ENCODE data around the gene KRTAP10-3.
"Not testable (repeated sequence)": the region's sequence is repeated elsewhere in the genome, so short reads cannot be mapped to it uniquely, and the experiment has no call there.

Gene KRTAP10-3

GRCh38 chr21:44566403-44566802 lies 7.8 kb upstream of the KRTAP10-3 start:
- peaks cover 18% of the 10 kb centered on the region for H3K27me3 ChIP-seq (ENCODE audit: control insufficient read depth, insufficient read depth, low read length)
- no peak overlapping the region for H3K4me2 ChIP-seq (ENCODE audit: low read length)
- no peaks in the 10 kb centered on the region for H3K36me3 ChIP-seq (ENCODE audit: insufficient read depth, low read length)
- no peaks in the 10 kb centered on the region for H3K4me1 ChIP-seq (ENCODE audit: control insufficient read depth, insufficient read depth, low read length)
- no peak overlapping the region for H3K4me3 ChIP-seq (ENCODE audit: low read length)
- peaks cover 1% of the 10 kb centered on the region for H3K9me3 ChIP-seq (replicated peaks; ENCODE audit: low read length)
- no peak overlapping the region for H3K9ac ChIP-seq (ENCODE audit: low read depth, low read length)

DNA sequence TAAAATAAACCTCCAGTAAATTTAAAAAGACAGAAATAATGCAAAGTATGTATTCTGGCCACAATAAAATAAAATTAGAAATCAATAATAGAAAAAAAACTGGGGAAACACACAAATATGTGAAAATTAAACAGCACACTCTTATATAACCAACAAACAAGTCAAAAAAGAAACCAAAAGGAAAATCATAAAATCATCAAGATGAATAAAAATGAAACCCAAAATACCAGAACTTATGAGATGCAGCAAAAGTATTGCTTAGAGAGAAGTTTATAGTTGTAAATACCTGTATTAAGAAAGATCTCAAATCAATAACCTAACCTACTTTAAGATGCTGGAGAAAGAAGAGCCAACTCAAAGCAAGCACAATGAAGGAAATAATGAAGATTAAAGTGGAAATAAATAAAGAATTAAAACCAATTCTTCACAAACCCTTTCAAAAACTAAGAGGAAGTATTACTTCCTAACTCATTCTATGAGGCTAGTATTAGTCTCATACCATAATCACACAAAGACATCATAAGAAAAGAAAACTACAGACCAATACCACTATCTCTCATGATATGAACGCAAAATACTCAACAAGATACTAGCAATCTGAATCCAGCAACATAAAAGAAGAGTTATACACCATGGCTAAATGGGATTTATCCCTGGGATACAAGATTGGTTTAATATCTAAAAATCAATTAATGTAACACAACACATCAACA lies 6.4 kb upstream of the KRTAP10-3 start:
- Histone ChIP-seq H3K36me3 (ENCODE audit: insufficient read depth, low read length) (no peaks in the 10 kb centered on the region), H3K4me2 (ENCODE audit: low read length) (no peak overlapping the region), H3K4me3 (ENCODE audit: low read length) (no peak overlapping the region), H3K9me3 (replicated peaks; ENCODE audit: low read length) (no peaks in the 10 kb centered on the region), H3K27me3 (ENCODE audit: control insufficient read depth, insufficient read depth, low read length) (peaks cover 16% of the 10 kb centered on the region), H3K9ac (ENCODE audit: low read depth, low read length) (no peak overlapping the region), H3K4me1 (ENCODE audit: control insufficient read depth, insufficient read depth, low read length) (no peaks in the 10 kb centered on the region)

DNA sequence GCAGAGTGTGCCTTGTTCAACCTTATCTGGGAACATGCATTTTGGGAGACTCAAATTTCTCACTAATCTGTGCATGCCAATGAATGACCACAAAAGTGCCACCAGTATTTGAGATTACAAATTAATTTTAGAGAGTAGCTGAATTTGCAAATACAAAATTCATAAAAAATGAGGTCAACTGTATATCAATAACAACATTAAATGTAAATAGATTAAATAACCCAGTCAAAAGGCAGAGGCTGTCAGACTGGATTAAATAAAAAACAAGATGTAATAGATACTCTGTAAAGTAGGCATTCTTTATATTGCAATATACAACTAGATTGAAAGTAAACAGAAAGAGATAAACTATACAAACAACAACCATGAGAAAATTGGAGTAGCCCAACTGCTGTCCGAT lies 5.5 kb upstream of the KRTAP10-3 start:
- H3K9me3 ChIP-seq (replicated peaks; ENCODE audit: low read length) = no peaks in the 10 kb centered on the region
- no peaks in the 10 kb centered on the region for H3K36me3 ChIP-seq (ENCODE audit: insufficient read depth, low read length)
- peaks cover 22% of the 10 kb centered on the region for H3K27me3 ChIP-seq (ENCODE audit: control insufficient read depth, insufficient read depth, low read length)
- H3K4me1 ChIP-seq (ENCODE audit: control insufficient read depth, insufficient read depth, low read length) = no peaks in the 10 kb centered on the region
- no peak overlapping the region for H3K9ac ChIP-seq (ENCODE audit: low read depth, low read length)
- no peak overlapping the region for H3K4me3 ChIP-seq (ENCODE audit: low read length)
- H3K4me2 ChIP-seq (ENCODE audit: low read length) = no peak overlapping the region

DNA sequence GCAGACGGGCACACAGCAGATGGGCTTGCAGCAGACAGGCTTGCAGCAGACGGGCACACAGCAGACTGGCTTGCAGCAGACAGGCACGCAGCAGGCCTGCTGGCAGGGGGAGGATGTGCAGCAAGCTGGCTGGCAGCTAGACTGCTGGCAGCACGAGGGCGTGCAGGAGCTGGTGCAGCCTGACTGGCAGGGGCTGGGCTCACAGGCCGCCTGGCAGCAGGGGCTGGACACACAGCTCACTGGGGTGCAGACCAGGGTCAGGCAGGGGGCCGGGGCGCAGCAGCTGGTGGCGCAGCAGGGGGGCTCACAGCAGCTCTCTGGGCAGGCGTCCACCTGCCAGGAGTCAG lies 293 bp downstream of the KRTAP10-3 start:
- not testable (repeated sequence) for H3K9ac ChIP-seq (ENCODE audit: low read depth, low read length); H3K36me3 ChIP-seq (ENCODE audit: insufficient read depth, low read length); H3K9me3 ChIP-seq (replicated peaks; ENCODE audit: low read length); H3K4me3 ChIP-seq (ENCODE audit: low read length); H3K4me1 ChIP-seq (ENCODE audit: control insufficient read depth, insufficient read depth, low read length); H3K4me2 ChIP-seq (ENCODE audit: low read length)
- peaks cover 61% of the 10 kb centered on the region for H3K27me3 ChIP-seq (ENCODE audit: control insufficient read depth, insufficient read depth, low read length)

GRCh38 chr21:44557491-44558328 lies 885 bp downstream of the KRTAP10-3 start:
- H3K36me3 ChIP-seq (ENCODE audit: insufficient read depth, low read length) = no peaks in the 10 kb centered on the region
- no peak overlapping the region for H3K4me2 ChIP-seq (ENCODE audit: low read length)
- no peak overlapping the region for H3K4me3 ChIP-seq (ENCODE audit: low read length)
- no peak overlapping the region for H3K9ac ChIP-seq (ENCODE audit: low read depth, low read length)
- H3K4me1 ChIP-seq (ENCODE audit: control insufficient read depth, insufficient read depth, low read length) = no peaks in the 10 kb centered on the region
- H3K9me3 ChIP-seq (replicated peaks; ENCODE audit: low read length) = no peaks in the 10 kb centered on the region
- peaks cover 67% of the 10 kb centered on the region for H3K27me3 ChIP-seq (ENCODE audit: control insufficient read depth, insufficient read depth, low read length)

GRCh38 chr21:44556879-44557278 lies 1.7 kb downstream of the KRTAP10-3 start:
- no peak overlapping the region for H3K4me3 ChIP-seq (ENCODE audit: low read length)
- H3K9ac ChIP-seq (ENCODE audit: low read depth, low read length) = no peak overlapping the region
- no peaks in the 10 kb centered on the region for H3K9me3 ChIP-seq (replicated peaks; ENCODE audit: low read length)
- no peaks in the 10 kb centered on the region for H3K36me3 ChIP-seq (ENCODE audit: insufficient read depth, low read length)
- H3K4me1 ChIP-seq (ENCODE audit: control insufficient read depth, insufficient read depth, low read length) = no peaks in the 10 kb centered on the region
- H3K27me3 ChIP-seq (ENCODE audit: control insufficient read depth, insufficient read depth, low read length) = peaks cover 75% of the 10 kb centered on the region
- H3K4me2 ChIP-seq (ENCODE audit: low read length) = no peak overlapping the region

DNA sequence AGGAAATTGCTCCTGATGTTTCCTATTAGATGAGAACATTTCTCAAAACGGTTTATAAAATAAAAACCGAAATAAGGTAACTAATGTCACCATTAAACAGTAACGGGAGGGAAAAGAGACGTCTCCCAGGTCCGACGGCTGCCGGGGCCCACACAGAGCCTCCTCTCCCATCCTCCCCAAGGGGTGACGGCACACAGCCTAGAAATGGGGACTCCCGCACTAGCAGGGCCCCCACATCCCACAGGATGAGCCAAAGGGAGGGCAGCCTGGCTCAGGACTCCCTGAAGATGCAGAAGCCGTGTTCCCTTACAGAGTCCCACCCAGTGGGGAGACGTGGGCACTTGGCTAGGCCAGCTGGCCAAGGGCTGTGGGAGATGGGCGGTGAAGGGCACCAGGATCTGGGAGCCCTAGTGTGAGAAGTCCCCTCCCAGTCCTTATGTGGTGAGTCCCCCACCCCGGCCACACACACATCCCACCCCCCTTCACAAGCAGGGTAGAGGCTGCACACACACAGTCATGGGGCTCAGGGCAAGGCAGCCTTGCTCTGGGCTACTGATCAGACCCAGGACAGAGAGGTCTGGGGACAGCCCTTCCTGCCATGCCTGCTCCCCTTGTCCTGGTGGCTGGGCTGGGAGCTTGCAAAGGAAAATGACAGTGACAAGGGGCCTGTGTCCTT lies 3.3 kb downstream of the KRTAP10-3 start:
- Histone ChIP-seq H3K9ac (ENCODE audit: low read depth, low read length) (no peak overlapping the region), H3K27me3 (ENCODE audit: control insufficient read depth, insufficient read depth, low read length) (peaks cover 83% of the 10 kb centered on the region), H3K4me1 (ENCODE audit: control insufficient read depth, insufficient read depth, low read length) (no peaks in the 10 kb centered on the region), H3K9me3 (replicated peaks; ENCODE audit: low read length) (no peaks in the 10 kb centered on the region), H3K36me3 (ENCODE audit: insufficient read depth, low read length) (no peaks in the 10 kb centered on the region), H3K4me3 (ENCODE audit: low read length) (no peak overlapping the region), H3K4me2 (ENCODE audit: low read length) (no peak overlapping the region)

GRCh38 chr21:44552681-44553080 lies 5.9 kb downstream of the KRTAP10-3 start:
- Histone ChIP-seq H3K27me3 (ENCODE audit: control insufficient read depth, insufficient read depth, low read length) (peaks cover 80% of the 10 kb centered on the region), H3K9me3 (replicated peaks; ENCODE audit: low read length) (no peaks in the 10 kb centered on the region), H3K9ac (ENCODE audit: low read depth, low read length) (no peak overlapping the region), H3K4me2 (ENCODE audit: low read length) (no peak overlapping the region), H3K4me3 (ENCODE audit: low read length) (no peak overlapping the region), H3K36me3 (ENCODE audit: insufficient read depth, low read length) (no peaks in the 10 kb centered on the region), H3K4me1 (ENCODE audit: control insufficient read depth, insufficient read depth, low read length) (no peaks in the 10 kb centered on the region)

- H3K9me3 ChIP-seq (replicated peaks; ENCODE audit: low read length) = no peaks in the 10 kb centered on the region
- H3K27me3 ChIP-seq (ENCODE audit: control insufficient read depth, insufficient read depth, low read length) = peaks cover 74% of the 10 kb centered on the region
- H3K4me2 ChIP-seq (ENCODE audit: low read length) = no peak overlapping the region
These were observed 6.5 kb downstream of the KRTAP10-3 start for GRCh38 chr21:44552136-44552535.

GRCh38 chr21:44551340-44551961 lies 7.1 kb downstream of the KRTAP10-3 start, which contains the start of gene KRTAP10-2:
TSS of gene KRTAP10-2 (minus strand) at chr21:44551505. CDS start at chr21:44551458, 47 bp downstream.
- no peak within 1 kb of the TSS for H3K4me3 ChIP-seq (ENCODE audit: low read length)
- H3K9ac ChIP-seq (ENCODE audit: low read depth, low read length) = no peak within 1 kb of the TSS
- H3K36me3 ChIP-seq (ENCODE audit: insufficient read depth, low read length) = no peaks in the 10 kb centered on the region
- H3K4me1 ChIP-seq (ENCODE audit: control insufficient read depth, insufficient read depth, low read length) = no peaks in the 10 kb centered on the region
- H3K9me3 ChIP-seq (replicated peaks; ENCODE audit: low read length) = no peaks in the 10 kb centered on the region
- H3K27me3 ChIP-seq (ENCODE audit: control insufficient read depth, insufficient read depth, low read length) = peaks cover 67% of the 10 kb centered on the region
- H3K4me2 ChIP-seq (ENCODE audit: low read length) = no peak within 1 kb of the TSS

More at GRCh38 chr21:44552136-44552535, 6.5 kb downstream of the KRTAP10-3 start:
- no peaks in the 10 kb centered on the region for H3K36me3 ChIP-seq (ENCODE audit: insufficient read depth, low read length)
- no peak overlapping the region for H3K4me3 ChIP-seq (ENCODE audit: low read length)
- H3K9ac ChIP-seq (ENCODE audit: low read depth, low read length) = no peak overlapping the region
- H3K4me1 ChIP-seq (ENCODE audit: control insufficient read depth, insufficient read depth, low read length) = no peaks in the 10 kb centered on the region

GRCh38 chr21:44550807-44551206 lies 7.8 kb downstream of the KRTAP10-3 start:
- H3K4me2 ChIP-seq (ENCODE audit: low read length) = no peak overlapping the region
- peaks cover 65% of the 10 kb centered on the region for H3K27me3 ChIP-seq (ENCODE audit: control insufficient read depth, insufficient read depth, low read length)
- H3K4me3 ChIP-seq (ENCODE audit: low read length) = no peak overlapping the region
- no peak overlapping the region for H3K9ac ChIP-seq (ENCODE audit: low read depth, low read length)
- H3K9me3 ChIP-seq (replicated peaks; ENCODE audit: low read length) = no peaks in the 10 kb centered on the region
- no peaks in the 10 kb centered on the region for H3K4me1 ChIP-seq (ENCODE audit: control insufficient read depth, insufficient read depth, low read length)
- H3K36me3 ChIP-seq (ENCODE audit: insufficient read depth, low read length) = no peaks in the 10 kb centered on the region

Measured in skeletal muscle satellite cell (primary cell).